CD4-positive, alpha-beta T cell (primary cell): ENCODE measurements around the gene ATP5F1D. TPM values are rescaled to one million over a fixed set of nuclear protein-coding genes. Genes with fewer than 3 reads are reported as not detected.

Source experiments
- ATAC-seq: fragments of 200-7000 bp; cut with Tn5 transposase; one replicate; pipeline ENCODE4 v1.10.0; 2022; ENCODE audit warnings: mild to moderate bottlenecking; ENCODE audit not compliant: poor library complexity
- CTCF ChIA-PET: fragments of 350-600 bp; sonication (Branson Sonifier 250); formaldehyde crosslinking; loops from one replicate; lab custom pipeline; 2021; ENCODE audit warnings: antibody characterized with exemption, inconsistent platforms; lab: Charles Lee
- POLR2A ChIA-PET: fragments of 350-600 bp; sonication (Branson Sonifier 250); formaldehyde crosslinking; loops from one replicate; lab custom pipeline; 2021; ENCODE audit warnings: antibody characterized with exemption, inconsistent platforms; lab: Charles Lee
- DNase-seq, 14 experiments: peaks; one replicate each; pipeline ENCODE4 v3.0.0-alpha.2; 2013 to 2020; ENCODE audit warnings: mixed read lengths in 2 of 14
- H3K27ac ChIP-seq, 2 donors: one replicate each; pipeline versions ENCODE4 v1.5.1 to v1.7.0; 2013; ENCODE audit warnings: low read length in 2 of 2, low read depth in 1 of 2, mild to moderate bottlenecking in 1 of 2
- H3K27me3 ChIP-seq, 2 experiments: 1 replicate in 1 of 2; 2 replicates in 1 of 2; pipeline versions ENCODE4 v1.6.1 to v1.7.0; 2013; ENCODE audit warnings: low read length in 2 of 2, control low read depth in 1 of 2, mild to moderate bottlenecking in 1 of 2, moderate library complexity in 1 of 2; ENCODE audit not compliant: insufficient read depth in 2 of 2, control insufficient read depth in 1 of 2
- H3K36me3 ChIP-seq: one replicate; pipeline ENCODE4 v1.6.1; 2013; ENCODE audit warnings: low read length, control low read depth; ENCODE audit not compliant: insufficient read depth
- H3K4me1 ChIP-seq: one replicate; pipeline ENCODE4 v1.6.1; 2013; ENCODE audit warnings: low read length, control low read depth; ENCODE audit not compliant: insufficient read depth
- H3K4me3 ChIP-seq: one replicate; pipeline ENCODE4 v1.5.1; 2013; ENCODE audit warnings: mild to moderate bottlenecking, low read length, moderate library complexity
- H3K9me3 ChIP-seq, 2 experiments: 1 replicate in 1 of 2; 2 replicates in 1 of 2; pipeline versions ENCODE4 v1.6.1 to v1.7.0; 2013; ENCODE audit warnings: low read length in 2 of 2, mild to moderate bottlenecking in 2 of 2, control low read depth in 1 of 2, moderate library complexity in 1 of 2; ENCODE audit not compliant: control insufficient read depth in 1 of 2, insufficient read depth in 1 of 2
- H3K27ac Mint-ChIP-seq: one replicate; pipeline ENCODE4 v1.8.0; 2020; ENCODE audit warnings: mixed read lengths
- H3K27me3 Mint-ChIP-seq: one replicate; pipeline ENCODE4 v1.8.0; 2021; ENCODE audit warnings: mixed read lengths
- H3K36me3 Mint-ChIP-seq: one replicate; pipeline ENCODE4 v1.8.0; 2021; ENCODE audit warnings: low read depth, mixed read lengths
- H3K4me1 Mint-ChIP-seq: one replicate; pipeline ENCODE4 v1.8.0; 2021; ENCODE audit warnings: low read depth, mixed read lengths
- H3K4me3 Mint-ChIP-seq: one replicate; pipeline ENCODE4 v1.8.0; 2020; ENCODE audit warnings: mild to moderate bottlenecking, mixed read lengths
- H3K9me3 Mint-ChIP-seq: one replicate; pipeline ENCODE4 v1.8.0; 2020; ENCODE audit warnings: mixed read lengths
- CTCF ChIP-seq: fragments of 200-600 bp; IDR thresholded peaks from one replicate; pipeline ENCODE4 v1.8.0; 2022; ENCODE audit warnings: antibody characterized with exemption, mild to moderate bottlenecking
- intact Hi-C, 2 experiments: fragments of 100-400 bp; cut with DNase I in 1 of 2; cut with micrococcal nuclease in 1 of 2; formaldehyde crosslinking; loops; one replicate each; pipeline versions ENCODE4 v1.15.1 to v1.9.0; 2023 to 2025; cut with DNase I, micrococcal nuclease
- total RNA-seq, 174 experiments: library from RNA in 2 of 174; stranded (reverse) in 2 of 174; gene quantifications; one replicate each; pipeline ENCODE4 v1.2.3 and lab custom pipeline; 2021 to 2026

ATP5F1D gene
- total RNA-seq, 2 experiments from 2014 or later = 77.6 to 92.6 TPM

- Mint-ChIP-seq H3K27ac (no peak overlapping the region), H3K4me1 (no peaks in the 10 kb centered on the region), H3K36me3 (peaks cover 3% of the 10 kb centered on the region), H3K9me3 (no peaks in the 10 kb centered on the region), H3K4me3 (no peak overlapping the region), H3K27me3 (no peaks in the 10 kb centered on the region)
- POLR2A ChIA-PET = no interaction called here
- intact Hi-C loops = no loop called here
- H3K4me3 ChIP-seq = no peak overlapping the region
- no peak for DNase-seq
- no peaks in the 10 kb centered on the region for H3K27me3 ChIP-seq
- ATAC-seq = no peak
- peaks cover 0 to 5% of the 10 kb centered on the region in 2 experiments for H3K9me3 ChIP-seq
- CTCF ChIA-PET = no interaction called here
- no peaks in the 10 kb centered on the region for H3K4me1 ChIP-seq
- no peak overlapping the region for H3K27ac ChIP-seq
- peaks cover 3% of the 10 kb centered on the region for H3K36me3 ChIP-seq
- TF ChIP-seq CTCF = no peak
Observed at GRCh38 chr19:1230783-1231489, 10.6 kb upstream of the ATP5F1D start.

- no peak overlapping the region for H3K4me3 ChIP-seq
- intact Hi-C loops = no loop called here
- no peak for TF ChIP-seq CTCF
- peaks cover 0 to 7% of the 10 kb centered on the region in 2 experiments for H3K9me3 ChIP-seq
- Mint-ChIP-seq H3K27ac (no peak overlapping the region), H3K36me3 (peaks cover 3% of the 10 kb centered on the region), H3K9me3 (no peaks in the 10 kb centered on the region), H3K27me3 (no peaks in the 10 kb centered on the region), H3K4me3 (no peak overlapping the region), H3K4me1 (no peaks in the 10 kb centered on the region)
- peaks cover 3% of the 10 kb centered on the region for H3K36me3 ChIP-seq
- peaks cover 5% of the 10 kb centered on the region for H3K4me1 ChIP-seq
- ChIA-PET CTCF (no interaction called here), POLR2A (no interaction called here)
- H3K27ac ChIP-seq = no peak overlapping the region
- ATAC-seq (no peak), DNase-seq (no peak)
- H3K27me3 ChIP-seq = peaks cover 2 to 6% of the 10 kb centered on the region in 2 experiments
Observed at GRCh38 chr19:1231729-1232637, 9.6 kb upstream of the ATP5F1D start.

GRCh38 chr19:1232652-1233072, 8.9 kb upstream of the ATP5F1D start:
- no peak overlapping the region for H3K27ac ChIP-seq
- peaks cover 0 to 9% of the 10 kb centered on the region in 2 experiments for H3K9me3 ChIP-seq
- ChIA-PET CTCF (no interaction called here), POLR2A (no interaction called here)
- H3K4me3 Mint-ChIP-seq = no peak overlapping the region
- no peaks in the 10 kb centered on the region for H3K36me3 Mint-ChIP-seq
- H3K4me3 ChIP-seq = no peak overlapping the region
- no peak overlapping the region for H3K27ac Mint-ChIP-seq
- H3K27me3 ChIP-seq = peaks cover 6 to 9% of the 10 kb centered on the region in 2 experiments
- DNase-seq = no peak
- H3K4me1 ChIP-seq = peaks cover 10% of the 10 kb centered on the region
- TF ChIP-seq CTCF = no peak
- no peaks in the 10 kb centered on the region for H3K36me3 ChIP-seq
- no peak for ATAC-seq
- H3K9me3 Mint-ChIP-seq = no peaks in the 10 kb centered on the region
- intact Hi-C loops = no loop called here
- H3K27me3 Mint-ChIP-seq = no peaks in the 10 kb centered on the region
- H3K4me1 Mint-ChIP-seq = no peaks in the 10 kb centered on the region
